SK-N-MC (cell line): ENCODE measurements around the gene FMN2.

Experiments used
- EZH2 ChIP-seq: fragments of 200-600 bp; sonication (generic); IDR thresholded peaks from one replicate; pipeline ENCODE4 v1.6.1; 2017; ENCODE audit warnings: antibody characterized with exemption
- POLR2AphosphoS5 ChIP-seq: IDR thresholded peaks from 2 replicates; pipeline ENCODE4 v1.6.1; 2012; ENCODE audit warnings: mild to moderate bottlenecking, low read depth, low read length, borderline replicate concordance

- TF ChIP-seq POLR2AphosphoS5 (no peak), EZH2 (no peak)
Observed at GRCh38 chr1:240244968-240245628, 153.4 kb downstream of the FMN2 start.
